Measurements from ENCODE around the gene TENM4. TPM values are rescaled to one million over a fixed set of nuclear protein-coding genes. Genes with fewer than 3 reads are reported as not detected.

The TENM4 gene
- total RNA-seq, 1 experiment from 2014 or later, result 0.39 TPM

DNA sequence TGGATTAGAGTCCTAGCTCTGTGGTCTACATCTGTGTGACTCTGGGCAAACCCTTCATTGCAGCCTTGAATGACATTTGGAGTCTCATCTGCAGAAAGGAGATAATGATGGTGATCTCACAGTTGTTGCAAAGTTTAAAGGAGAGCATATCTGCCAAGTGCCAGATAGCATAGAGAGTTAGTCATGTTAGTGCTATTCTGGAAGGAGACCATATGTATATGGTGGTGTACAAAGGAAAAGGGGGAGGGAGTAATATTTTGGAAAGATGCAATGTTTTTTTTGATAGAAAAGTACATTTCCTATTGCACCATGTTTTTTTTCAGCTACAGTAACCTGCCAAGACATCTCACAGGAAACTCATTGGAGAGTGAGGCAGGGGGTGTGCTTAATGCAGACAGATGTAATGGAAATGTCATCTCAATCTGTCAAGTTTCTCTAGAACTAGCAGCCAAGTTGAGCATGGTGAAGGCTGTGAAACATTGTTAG is 774.1 kb downstream of the TENM4 start:
- no peak overlapping the region for H3K4me3 ChIP-seq (ENCODE audit: low read depth in 2 of 2, low read length in 2 of 2)
- no peak overlapping the region for H3K27ac ChIP-seq (ENCODE audit: low read length)
- no peaks in the 10 kb centered on the region for H3K27me3 ChIP-seq (ENCODE audit: control insufficient read depth, insufficient read depth, low read length)
- ChIA-PET POLR2A (no interaction called here), CTCF (no interaction called here)
- BruUV-seq (replicated peaks), result no TSS peak
- intact Hi-C loops (cut with micrococcal nuclease; ENCODE audit: unreplicated experiment) (no loop called here), in situ Hi-C loops (cut with HindIII; ENCODE audit: low pct_unique_long_range_greater_than_20kb, low sequenced_read_pairs) (no loop called here)
- TF ChIP-seq, protein P1, sequence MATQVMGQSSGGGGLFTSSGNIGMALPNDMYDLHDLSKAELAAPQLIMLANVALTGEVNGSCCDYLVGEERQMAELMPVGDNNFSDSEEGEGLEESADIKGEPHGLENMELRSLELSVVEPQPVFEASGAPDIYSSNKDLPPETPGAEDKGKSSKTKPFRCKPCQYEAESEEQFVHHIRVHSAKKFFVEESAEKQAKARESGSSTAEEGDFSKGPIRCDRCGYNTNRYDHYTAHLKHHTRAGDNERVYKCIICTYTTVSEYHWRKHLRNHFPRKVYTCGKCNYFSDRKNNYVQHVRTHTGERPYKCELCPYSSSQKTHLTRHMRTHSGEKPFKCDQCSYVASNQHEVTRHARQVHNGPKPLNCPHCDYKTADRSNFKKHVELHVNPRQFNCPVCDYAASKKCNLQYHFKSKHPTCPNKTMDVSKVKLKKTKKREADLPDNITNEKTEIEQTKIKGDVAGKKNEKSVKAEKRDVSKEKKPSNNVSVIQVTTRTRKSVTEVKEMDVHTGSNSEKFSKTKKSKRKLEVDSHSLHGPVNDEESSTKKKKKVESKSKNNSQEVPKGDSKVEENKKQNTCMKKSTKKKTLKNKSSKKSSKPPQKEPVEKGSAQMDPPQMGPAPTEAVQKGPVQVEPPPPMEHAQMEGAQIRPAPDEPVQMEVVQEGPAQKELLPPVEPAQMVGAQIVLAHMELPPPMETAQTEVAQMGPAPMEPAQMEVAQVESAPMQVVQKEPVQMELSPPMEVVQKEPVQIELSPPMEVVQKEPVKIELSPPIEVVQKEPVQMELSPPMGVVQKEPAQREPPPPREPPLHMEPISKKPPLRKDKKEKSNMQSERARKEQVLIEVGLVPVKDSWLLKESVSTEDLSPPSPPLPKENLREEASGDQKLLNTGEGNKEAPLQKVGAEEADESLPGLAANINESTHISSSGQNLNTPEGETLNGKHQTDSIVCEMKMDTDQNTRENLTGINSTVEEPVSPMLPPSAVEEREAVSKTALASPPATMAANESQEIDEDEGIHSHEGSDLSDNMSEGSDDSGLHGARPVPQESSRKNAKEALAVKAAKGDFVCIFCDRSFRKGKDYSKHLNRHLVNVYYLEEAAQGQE (IDR thresholded peaks at IDR 0.05; ENCODE audit: insufficient read depth in 1 of 2, low read depth in 2 of 2, low read length in 1 of 2), result no peak
- TF ChIP-seq POLR2AphosphoS5 (IDR thresholded peaks at IDR 0.05; ENCODE audit: low read depth, low read length), result no peak
- TF ChIP-seq, protein P2, sequence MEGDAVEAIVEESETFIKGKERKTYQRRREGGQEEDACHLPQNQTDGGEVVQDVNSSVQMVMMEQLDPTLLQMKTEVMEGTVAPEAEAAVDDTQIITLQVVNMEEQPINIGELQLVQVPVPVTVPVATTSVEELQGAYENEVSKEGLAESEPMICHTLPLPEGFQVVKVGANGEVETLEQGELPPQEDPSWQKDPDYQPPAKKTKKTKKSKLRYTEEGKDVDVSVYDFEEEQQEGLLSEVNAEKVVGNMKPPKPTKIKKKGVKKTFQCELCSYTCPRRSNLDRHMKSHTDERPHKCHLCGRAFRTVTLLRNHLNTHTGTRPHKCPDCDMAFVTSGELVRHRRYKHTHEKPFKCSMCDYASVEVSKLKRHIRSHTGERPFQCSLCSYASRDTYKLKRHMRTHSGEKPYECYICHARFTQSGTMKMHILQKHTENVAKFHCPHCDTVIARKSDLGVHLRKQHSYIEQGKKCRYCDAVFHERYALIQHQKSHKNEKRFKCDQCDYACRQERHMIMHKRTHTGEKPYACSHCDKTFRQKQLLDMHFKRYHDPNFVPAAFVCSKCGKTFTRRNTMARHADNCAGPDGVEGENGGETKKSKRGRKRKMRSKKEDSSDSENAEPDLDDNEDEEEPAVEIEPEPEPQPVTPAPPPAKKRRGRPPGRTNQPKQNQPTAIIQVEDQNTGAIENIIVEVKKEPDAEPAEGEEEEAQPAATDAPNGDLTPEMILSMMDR (IDR thresholded peaks at IDR 0.05), result no peak
- no peak for TF ChIP-seq SIN3A (IDR thresholded peaks at IDR 0.05; ENCODE audit: borderline replicate concordance, insufficient read depth, low read depth, low read length)
- TF ChIP-seq TCF7L2 (IDR thresholded peaks at IDR 0.05; ENCODE audit: low read depth, low read length), result no peak
- no peak for DNase-seq (ENCODE audit: low read depth, low spot score)
- no peaks in the 10 kb centered on the region for H3K4me1 ChIP-seq (ENCODE audit: control insufficient read depth, insufficient read depth, low read length)
- no peaks in the 10 kb centered on the region for H3K9me3 ChIP-seq (ENCODE audit: control insufficient read depth, insufficient read depth, low read depth, low read length)
- H3K36me3 ChIP-seq (ENCODE audit: control insufficient read depth, insufficient read depth, low read length), result no peaks in the 10 kb centered on the region
- ATAC-seq, result no peak

DNA sequence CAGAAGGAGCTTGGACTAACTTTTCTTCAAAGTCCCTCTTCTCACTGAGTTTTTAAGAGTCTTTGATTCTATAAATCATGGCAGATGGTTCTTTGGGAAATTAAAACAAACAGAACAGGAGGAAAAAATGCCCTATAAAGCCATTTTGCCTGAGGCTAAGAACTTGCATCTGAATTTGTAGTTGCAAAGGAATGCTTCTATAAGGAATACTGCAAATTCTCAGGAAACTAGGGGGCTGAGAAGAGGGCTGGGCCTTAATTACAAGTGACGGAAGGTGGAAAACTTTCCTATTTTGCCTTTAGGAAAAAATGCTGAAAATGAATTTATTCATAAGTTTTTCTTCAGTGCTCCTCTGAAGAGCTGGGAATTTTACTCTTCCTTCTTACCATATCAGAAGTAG is 776.2 kb downstream of the TENM4 start:
- in situ Hi-C loops (cut with HindIII; ENCODE audit: low pct_unique_long_range_greater_than_20kb, low sequenced_read_pairs) (no loop called here), intact Hi-C loops (cut with micrococcal nuclease; ENCODE audit: unreplicated experiment) (no loop called here)
- TF ChIP-seq TCF7L2 (IDR thresholded peaks at IDR 0.05; ENCODE audit: low read depth, low read length) (no peak), POLR2AphosphoS5 (IDR thresholded peaks at IDR 0.05; ENCODE audit: low read depth, low read length) (no peak), SIN3A (IDR thresholded peaks at IDR 0.05; ENCODE audit: borderline replicate concordance, insufficient read depth, low read depth, low read length) (no peak)
- TF ChIP-seq, protein P2 (IDR thresholded peaks at IDR 0.05), result no peak
- TF ChIP-seq, protein P1 (IDR thresholded peaks at IDR 0.05; ENCODE audit: insufficient read depth in 1 of 2, low read depth in 2 of 2, low read length in 1 of 2), result no peak
- BruUV-seq (replicated peaks), result no TSS peak
- ChIA-PET CTCF (no interaction called here), POLR2A (no interaction called here)
- DNase-seq (ENCODE audit: low read depth, low spot score) (no peak), ATAC-seq (no peak)
- Histone ChIP-seq H3K4me3 (ENCODE audit: low read depth in 2 of 2, low read length in 2 of 2) (no peak overlapping the region), H3K4me1 (ENCODE audit: control insufficient read depth, insufficient read depth, low read length) (no peaks in the 10 kb centered on the region), H3K36me3 (ENCODE audit: control insufficient read depth, insufficient read depth, low read length) (no peaks in the 10 kb centered on the region), H3K27ac (ENCODE audit: low read length) (no peak overlapping the region), H3K27me3 (ENCODE audit: control insufficient read depth, insufficient read depth, low read length) (no peaks in the 10 kb centered on the region), H3K9me3 (ENCODE audit: control insufficient read depth, insufficient read depth, low read depth, low read length) (no peaks in the 10 kb centered on the region)
